RWPE2 (cell line): ENCODE data around the gene TMEM17.

Experiments used
- ATAC-seq: fragments of 200-7000 bp; cut with Tn5 transposase; 3 replicates; pipeline ENCODE4 v1.9.1; 2021; ENCODE audit warnings: low read depth
- DNase-seq: peaks from one replicate; pipeline ENCODE4 v3.0.0-alpha.2; 2020; ENCODE audit warnings: low spot score
- H3K27ac ChIP-seq: fragments of 450-650 bp; 2 replicates; pipeline ENCODE4 v1.5.1; 2017; ENCODE audit warnings: mild to moderate bottlenecking; ENCODE audit not compliant: poor library complexity, severe bottlenecking
- H3K27me3 ChIP-seq: fragments of 250-450 bp; sonication (Bioruptor Pico); 2 replicates; pipeline ENCODE4 v1.5.1; 2021; ENCODE audit warnings: mild to moderate bottlenecking, moderate library complexity; ENCODE audit not compliant: insufficient read depth, poor library complexity, severe bottlenecking
- H3K36me3 ChIP-seq: fragments of 250-450 bp; sonication (Bioruptor Pico); 2 replicates; pipeline ENCODE4 v1.5.1; 2020; ENCODE audit warnings: low read depth, mild to moderate bottlenecking, moderate library complexity
- H3K4me1 ChIP-seq: fragments of 250-450 bp; sonication (Bioruptor Pico); 2 replicates; pipeline ENCODE4 v1.5.1; 2021; ENCODE audit warnings: mild to moderate bottlenecking, moderate library complexity; ENCODE audit not compliant: insufficient read depth, poor library complexity, severe bottlenecking
- H3K4me3 ChIP-seq: fragments of 250-450 bp; sonication (Bioruptor Pico); 2 replicates; pipeline ENCODE4 v1.5.1; 2021; ENCODE audit warnings: mild to moderate bottlenecking, moderate library complexity; ENCODE audit not compliant: severe bottlenecking
- H3K9me3 ChIP-seq: fragments of 250-450 bp; sonication (Bioruptor Pico); 2 replicates; pipeline ENCODE4 v1.5.1; 2021; ENCODE audit warnings: mild to moderate bottlenecking, moderate library complexity; ENCODE audit not compliant: severe bottlenecking
- TF ChIP-seq, protein P1 (sequence below): fragments of 450-650 bp; IDR thresholded peaks from one replicate; pipeline ENCODE4 v1.5.1; 2017; ENCODE audit warnings: mild to moderate bottlenecking, moderate library complexity; ENCODE audit not compliant: poor library complexity, severe bottlenecking

TMEM17 gene

DNA sequence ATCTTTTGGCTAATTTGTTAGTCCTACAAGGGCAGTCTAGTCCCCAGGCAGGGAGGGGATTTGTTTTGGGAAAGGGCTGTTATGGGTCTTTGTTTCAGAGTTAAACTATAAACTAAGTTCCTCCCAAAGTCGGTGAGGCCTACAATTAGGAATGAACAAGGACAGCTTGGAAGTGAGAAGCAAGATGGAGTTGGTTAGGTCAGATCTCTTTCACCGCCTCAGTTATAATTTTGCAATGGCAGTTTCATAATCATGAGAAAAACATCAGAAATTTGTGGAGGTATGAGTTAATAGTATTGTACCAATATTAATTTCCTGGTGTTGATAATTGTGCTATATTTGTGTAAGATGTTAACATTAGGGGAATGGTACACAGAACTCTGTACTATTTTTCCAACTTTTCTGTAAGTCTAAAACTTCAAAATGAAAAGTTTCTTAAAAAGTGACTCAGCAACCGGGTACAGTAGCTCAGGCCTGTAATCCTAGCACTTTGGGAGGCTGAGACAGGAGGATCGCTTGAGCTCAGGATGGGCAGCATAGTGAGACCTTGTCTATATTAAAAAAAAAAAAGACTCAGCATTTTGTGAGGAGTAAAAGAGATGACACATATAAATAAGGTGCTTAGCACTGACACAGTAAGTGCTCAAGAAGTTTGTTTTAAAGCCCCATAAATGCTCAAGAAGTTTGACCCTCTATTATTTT is 40.8 kb downstream of the TMEM17 start:
- no peak for ATAC-seq
- H3K4me1 ChIP-seq = peaks cover 2% of the 10 kb centered on the region
- TF ChIP-seq, protein P1, sequence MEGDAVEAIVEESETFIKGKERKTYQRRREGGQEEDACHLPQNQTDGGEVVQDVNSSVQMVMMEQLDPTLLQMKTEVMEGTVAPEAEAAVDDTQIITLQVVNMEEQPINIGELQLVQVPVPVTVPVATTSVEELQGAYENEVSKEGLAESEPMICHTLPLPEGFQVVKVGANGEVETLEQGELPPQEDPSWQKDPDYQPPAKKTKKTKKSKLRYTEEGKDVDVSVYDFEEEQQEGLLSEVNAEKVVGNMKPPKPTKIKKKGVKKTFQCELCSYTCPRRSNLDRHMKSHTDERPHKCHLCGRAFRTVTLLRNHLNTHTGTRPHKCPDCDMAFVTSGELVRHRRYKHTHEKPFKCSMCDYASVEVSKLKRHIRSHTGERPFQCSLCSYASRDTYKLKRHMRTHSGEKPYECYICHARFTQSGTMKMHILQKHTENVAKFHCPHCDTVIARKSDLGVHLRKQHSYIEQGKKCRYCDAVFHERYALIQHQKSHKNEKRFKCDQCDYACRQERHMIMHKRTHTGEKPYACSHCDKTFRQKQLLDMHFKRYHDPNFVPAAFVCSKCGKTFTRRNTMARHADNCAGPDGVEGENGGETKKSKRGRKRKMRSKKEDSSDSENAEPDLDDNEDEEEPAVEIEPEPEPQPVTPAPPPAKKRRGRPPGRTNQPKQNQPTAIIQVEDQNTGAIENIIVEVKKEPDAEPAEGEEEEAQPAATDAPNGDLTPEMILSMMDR = no peak
- no peaks in the 10 kb centered on the region for H3K27me3 ChIP-seq
- no peaks in the 10 kb centered on the region for H3K36me3 ChIP-seq
- H3K4me3 ChIP-seq = no peak overlapping the region
- no peak for DNase-seq
- H3K9me3 ChIP-seq = no peaks in the 10 kb centered on the region
- no peak overlapping the region for H3K27ac ChIP-seq

DNA sequence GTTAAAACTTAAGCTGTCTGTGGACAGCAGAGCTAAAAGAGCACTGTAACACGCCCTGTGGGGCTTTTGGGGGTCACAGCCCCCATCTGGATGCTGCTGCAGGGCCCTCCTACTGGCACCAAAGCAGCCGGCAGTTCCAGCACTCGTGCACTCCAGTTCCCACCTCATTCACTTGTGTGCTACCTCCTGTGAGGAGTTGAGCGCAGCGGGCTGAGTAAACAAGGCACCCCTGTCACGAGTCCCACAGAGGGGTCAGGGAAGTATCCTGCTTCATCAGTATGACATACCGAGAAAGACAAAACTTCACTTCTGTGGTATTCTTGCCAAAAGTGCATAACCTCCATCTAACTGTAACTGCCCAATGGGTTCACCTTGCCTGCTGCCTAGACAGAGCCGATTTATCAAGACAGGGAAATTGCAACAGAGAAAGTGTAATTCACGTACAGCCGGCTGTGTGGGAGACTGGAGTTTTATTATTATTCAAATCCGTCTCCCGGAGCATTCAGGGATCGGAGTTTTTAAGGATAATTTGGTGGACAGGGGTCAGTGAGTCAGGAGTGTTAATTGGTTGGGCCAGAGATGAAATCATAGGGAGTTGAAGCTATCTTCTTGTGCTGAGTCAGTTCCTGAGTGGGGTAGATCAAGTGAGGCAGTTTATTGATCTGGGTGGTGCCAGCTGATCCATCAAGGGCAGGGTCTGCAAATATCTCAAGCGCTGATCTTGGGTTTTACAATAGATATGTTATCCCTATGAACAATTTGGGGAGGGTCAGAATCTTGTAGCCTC is 41.6 kb downstream of the TMEM17 start:
- no peaks in the 10 kb centered on the region for H3K36me3 ChIP-seq
- no peaks in the 10 kb centered on the region for H3K27me3 ChIP-seq
- H3K4me1 ChIP-seq = peaks cover 2% of the 10 kb centered on the region
- no peak overlapping the region for H3K4me3 ChIP-seq
- H3K9me3 ChIP-seq = no peaks in the 10 kb centered on the region
- TF ChIP-seq, protein P1 = no peak
- no peak overlapping the region for H3K27ac ChIP-seq
- DNase-seq (no peak), ATAC-seq (no peak)

DNA sequence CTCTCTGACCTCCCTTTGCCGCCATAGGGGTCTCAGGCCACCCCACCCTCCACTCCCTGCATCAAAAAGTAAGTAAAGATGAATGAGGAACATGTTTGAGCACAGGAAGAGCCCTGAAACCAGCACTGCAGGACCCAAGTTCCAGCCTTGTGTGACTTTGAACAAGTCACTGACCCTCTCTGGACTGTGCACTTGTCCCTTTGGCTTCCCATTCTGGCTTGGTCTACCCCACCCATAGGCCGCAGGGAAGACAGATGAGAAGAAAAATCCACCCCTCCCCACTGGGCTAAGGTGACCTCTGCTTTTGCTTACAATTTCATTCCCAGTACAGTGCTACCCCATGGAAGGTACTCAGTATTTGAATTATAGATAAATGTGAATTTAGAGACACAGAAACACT is 43.8 kb downstream of the TMEM17 start:
- ATAC-seq = no peak
- H3K27ac ChIP-seq = no peak overlapping the region
- TF ChIP-seq, protein P1 = no peak

DNA sequence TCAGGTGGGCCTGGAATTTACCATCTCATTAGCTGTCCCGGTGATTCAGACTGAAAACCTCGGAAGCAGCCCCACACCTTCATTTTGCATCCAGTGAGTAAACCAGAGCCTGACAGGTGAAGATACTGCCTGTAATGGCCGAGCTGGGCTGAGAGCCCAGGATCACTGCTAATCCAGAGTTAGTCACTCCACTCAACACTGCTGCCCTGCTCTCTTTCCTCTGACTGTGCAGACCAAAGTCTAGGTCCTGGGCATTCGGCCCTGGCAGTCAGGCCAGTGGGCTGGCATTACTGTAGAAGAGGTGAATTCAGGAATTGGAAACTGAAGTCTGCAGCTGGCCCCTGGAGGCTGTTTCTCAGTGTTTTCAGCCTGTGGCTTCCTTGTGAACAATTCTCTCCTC is 44.3 kb downstream of the TMEM17 start:
- H3K27me3 ChIP-seq = no peaks in the 10 kb centered on the region
- peak; percentile 59 for ATAC-seq
- no peak overlapping the region for H3K4me3 ChIP-seq
- DNase-seq = no peak
- H3K27ac ChIP-seq = no peak overlapping the region
- no peaks in the 10 kb centered on the region for H3K9me3 ChIP-seq
- peaks cover 11% of the 10 kb centered on the region for H3K4me1 ChIP-seq
- TF ChIP-seq, protein P1 = no peak
- H3K36me3 ChIP-seq = no peaks in the 10 kb centered on the region

More for the DNA sequence above, 43.8 kb downstream of the TMEM17 start:
- no peak for DNase-seq
- Histone ChIP-seq H3K36me3 (no peaks in the 10 kb centered on the region), H3K9me3 (no peaks in the 10 kb centered on the region), H3K4me1 (peaks cover 10% of the 10 kb centered on the region), H3K4me3 (no peak overlapping the region), H3K27me3 (no peaks in the 10 kb centered on the region)

DNA sequence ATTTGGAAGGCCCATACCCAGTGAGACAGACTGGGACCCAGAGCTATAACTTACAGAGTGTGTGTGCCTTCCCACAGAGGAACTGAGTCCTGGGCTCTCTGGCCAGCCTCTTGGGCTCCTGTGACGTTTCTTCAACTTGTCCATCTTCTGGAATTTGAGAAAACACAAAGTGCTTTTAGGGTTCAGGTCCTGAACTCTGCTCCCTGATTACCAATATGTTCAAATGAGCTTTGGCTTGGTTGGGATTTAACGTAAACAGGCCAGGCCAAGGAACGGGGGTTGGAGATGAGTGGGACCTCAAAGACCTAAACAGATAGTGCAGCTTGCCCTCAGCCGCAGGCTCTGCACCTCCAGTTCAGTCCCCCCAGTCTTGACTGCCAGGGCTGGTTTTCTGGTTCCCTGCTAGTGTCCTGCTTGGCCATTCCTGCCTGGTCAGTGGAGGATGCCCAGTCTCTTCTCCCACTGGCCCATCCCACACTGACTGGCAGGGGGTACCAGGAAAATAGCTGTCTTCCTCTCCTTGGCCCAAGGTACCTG is 44.9 kb downstream of the TMEM17 start:
- no peaks in the 10 kb centered on the region for H3K36me3 ChIP-seq
- no peaks in the 10 kb centered on the region for H3K9me3 ChIP-seq
- DNase-seq (no peak), ATAC-seq (no peak)
- TF ChIP-seq, protein P1 = no peak
- H3K4me3 ChIP-seq = no peak overlapping the region
- no peak overlapping the region for H3K27ac ChIP-seq
- peaks cover 15% of the 10 kb centered on the region for H3K4me1 ChIP-seq
- no peaks in the 10 kb centered on the region for H3K27me3 ChIP-seq
